Lower leg skin (tissue), 4 donors: ENCODE results near the gene MCF2L2. TPM values are rescaled to one million over a fixed set of nuclear protein-coding genes. Genes with fewer than 3 reads are reported as not detected.
"Not testable (repeated sequence)": the region's sequence is repeated elsewhere in the genome, so short reads cannot be mapped to it uniquely, and the experiment has no call there.

Experiments
- DNase-seq, 2 donors: peaks; one replicate each; pipeline ENCODE4 v3.0.0-alpha.2; 2019; ENCODE audit warnings: low spot score in 2 of 2
- H3K4me3 ChIP-seq: fragments of 200-600 bp; sonication (generic); 2 replicates; pipeline ENCODE4 v1.5.1; 2017; ENCODE audit warnings: mild to moderate bottlenecking, low read depth; ENCODE audit not compliant: poor library complexity, severe bottlenecking
- CTCF ChIP-seq, 3 donors: fragments of 450-650 bp; IDR thresholded peaks; one replicate each; pipeline ENCODE4 v1.5.1; 2016; ENCODE audit warnings: antibody characterized with exemption in 3 of 3, mild to moderate bottlenecking in 3 of 3, moderate library complexity in 2 of 3
- POLR2A ChIP-seq, 2 donors: fragments of 450-650 bp; IDR thresholded peaks; one replicate each; pipeline ENCODE4 v1.6.1; 2016 to 2017; ENCODE audit warnings: antibody characterized with exemption in 2 of 2, mild to moderate bottlenecking in 1 of 2, moderate library complexity in 1 of 2
- WGBS, 2 donors: methylation state at CpG; one replicate each; pipeline ENCODE4 v1.1.5; 2018; 5-methylcytosine and 5-hydroxymethylcytosine counted together
- intact Hi-C: fragments of 100-400 bp; cut with DNase I; formaldehyde crosslinking; loops from one replicate; pipeline ENCODE4 v1.15.0; 2023; ENCODE audit warnings: low total_unique reads
- total RNA-seq, 4 donors: library from RNA; depleted of rRNA; stranded (reverse); fragments of >200 nt; gene quantifications; one replicate each; pipeline ENCODE4 v1.1.0, GENCODE V29; 2016

The MCF2L2 gene
- total RNA-seq, 4 donors from 2014 or later = 0.88 to 1.3 (median 1.1) TPM; not detected in 1

- intact Hi-C loops = no loop called here
- TF ChIP-seq POLR2A (IDR thresholded peaks at IDR 0.05) (no peak), CTCF (IDR thresholded peaks at IDR 0.05) (no peak)
Measured at GRCh38 chr3:183447206-183448001, 19.0 kb upstream of the MCF2L2 start.

DNA sequence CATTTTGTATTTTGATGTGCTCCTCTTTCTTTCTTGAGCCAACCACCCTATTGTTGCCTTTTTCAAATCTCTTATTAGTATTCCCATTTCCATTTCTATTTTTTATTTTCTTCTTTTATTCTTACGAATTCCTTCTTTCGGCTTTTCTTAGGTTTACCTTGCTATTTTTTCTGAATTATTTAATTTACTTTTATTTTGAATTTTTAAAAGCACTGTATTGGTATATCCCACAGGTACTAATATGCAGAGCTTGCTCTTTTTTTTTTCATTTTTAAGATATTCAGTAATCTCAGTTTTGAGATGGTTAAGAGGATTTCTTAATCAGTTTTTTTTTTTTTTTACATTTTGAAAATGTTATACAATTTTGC, 18.4 kb upstream of the MCF2L2 start:
- intact Hi-C loops = no loop called here
- H3K4me3 ChIP-seq = peak overlapping the region; percentile 68
- no peak for TF ChIP-seq POLR2A (IDR thresholded peaks at IDR 0.05)
- TF ChIP-seq CTCF (IDR thresholded peaks at IDR 0.05) = no peak
- no peak for DNase-seq
- WGBS, 2 donors = 96 to 98% methylated on average over 2 of the region's 2 CpGs

More at GRCh38 chr3:183447206-183448001, 19.0 kb upstream of the MCF2L2 start:
- H3K4me3 ChIP-seq = peak overlapping the region; percentile 68
- peak; percentile 69 to 92 for DNase-seq
- 2% methylated on average over 53 to 54 of the region's 54 CpGs for WGBS, 2 donors

- intact Hi-C loops = no loop called here
- H3K4me3 ChIP-seq = no peak overlapping the region
- 85 to 94% methylated on average over 1 of the region's 1 CpG for WGBS, 2 donors
- TF ChIP-seq CTCF (IDR thresholded peaks at IDR 0.05) = no peak
- TF ChIP-seq POLR2A (IDR thresholded peaks at IDR 0.05) = no peak
- no peak for DNase-seq
Measured at GRCh38 chr3:183444748-183445147, 16.3 kb upstream of the MCF2L2 start.

DNA sequence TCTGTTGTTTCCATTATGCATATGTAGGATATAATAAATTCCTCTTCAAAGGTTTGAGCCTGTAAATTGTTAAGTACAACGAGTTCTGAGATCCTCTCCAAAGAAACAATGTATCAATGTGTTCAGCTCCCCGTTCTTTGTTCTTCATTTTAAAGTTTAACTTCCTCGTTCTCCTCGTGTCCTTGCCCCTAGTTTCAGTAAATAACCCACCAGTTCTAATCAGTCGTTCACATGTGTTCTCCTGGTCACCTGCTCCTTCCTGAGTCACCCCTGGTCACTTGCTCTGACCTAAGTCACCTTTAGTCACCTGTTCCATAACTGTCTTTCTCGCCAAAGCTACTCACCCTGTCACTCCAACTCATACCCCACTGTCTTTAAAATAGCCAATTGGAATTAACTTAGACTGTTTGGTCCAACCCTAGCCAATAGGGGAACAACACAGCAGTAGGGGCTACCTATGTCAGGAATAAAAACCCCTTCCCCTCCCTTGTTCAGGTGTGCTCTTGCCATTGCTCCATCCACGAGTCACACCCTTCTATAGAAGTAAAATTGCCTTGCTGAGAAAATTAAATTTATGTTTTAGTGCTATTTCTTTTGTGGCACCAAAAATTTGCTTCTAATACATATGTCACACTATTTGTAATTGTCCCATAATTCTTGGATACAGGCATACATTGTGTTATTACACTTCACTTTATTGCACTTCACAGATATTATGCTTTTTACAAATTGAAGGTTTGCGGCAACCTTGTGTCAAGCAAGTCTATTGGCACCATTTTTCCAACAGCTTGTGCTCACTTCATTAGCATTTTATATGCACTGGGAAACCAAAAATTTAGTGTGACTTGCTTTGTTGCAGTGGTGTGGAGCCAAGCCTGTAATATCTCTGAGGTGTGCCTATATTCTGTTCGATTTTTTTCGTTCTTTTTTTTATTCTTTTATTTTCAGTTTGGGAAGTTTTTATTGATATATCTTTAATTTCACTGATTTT, 15.3 kb upstream of the MCF2L2 start:
- DNase-seq = no peak
- TF ChIP-seq POLR2A (IDR thresholded peaks at IDR 0.05) (no peak), CTCF (IDR thresholded peaks at IDR 0.05) (no peak)
- 83 to 86% methylated on average over 10 of the region's 10 CpGs for WGBS, 2 donors
- intact Hi-C loops = no loop called here
- H3K4me3 ChIP-seq = no peak overlapping the region

DNA sequence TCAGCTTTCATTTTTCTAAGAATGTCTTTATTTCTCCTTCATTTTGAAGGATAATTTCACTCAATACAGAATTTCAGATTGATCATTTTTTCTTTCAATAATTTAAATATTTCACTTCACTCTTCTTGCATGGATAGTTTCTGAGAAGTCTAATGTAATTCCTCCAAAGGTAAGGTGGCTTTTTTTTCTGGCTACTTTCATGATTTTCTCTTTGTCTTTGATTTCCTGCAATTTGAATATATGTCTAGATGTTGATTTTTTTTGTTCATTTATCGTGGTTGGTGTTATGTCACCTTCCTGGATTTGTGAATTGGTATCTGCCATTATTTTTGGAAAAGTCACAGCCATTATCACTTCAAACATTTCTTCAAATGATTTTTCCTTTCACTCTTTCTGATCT, 14.6 kb upstream of the MCF2L2 start:
- no peak overlapping the region for H3K4me3 ChIP-seq
- WGBS, 2 donors = 80 to 83% methylated on average over 1 of the region's 1 CpG
- TF ChIP-seq CTCF (IDR thresholded peaks at IDR 0.05) = no peak
- TF ChIP-seq POLR2A (IDR thresholded peaks at IDR 0.05) = no peak
- intact Hi-C loops = no loop called here
- DNase-seq = no peak

DNA sequence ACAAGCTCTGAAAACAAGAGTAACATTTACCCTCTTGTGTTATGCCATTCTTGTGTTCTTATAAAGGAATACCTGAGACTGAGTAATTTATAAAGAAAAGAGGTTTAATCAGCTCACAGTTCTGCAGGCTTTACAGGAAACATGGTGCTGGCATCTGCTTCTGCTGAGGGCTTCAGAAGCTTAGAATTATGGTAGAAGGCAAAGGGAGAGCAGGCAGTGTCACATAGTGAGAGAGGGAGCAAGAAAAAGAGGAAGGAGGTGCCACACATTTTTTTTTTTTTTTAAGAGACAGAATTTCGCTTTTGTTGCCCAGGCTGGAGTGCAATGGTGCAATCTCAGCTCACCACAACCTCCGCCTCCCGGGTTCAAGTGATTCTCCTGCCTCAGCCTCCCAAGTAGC, 12.1 kb upstream of the MCF2L2 start:
- intact Hi-C loops, DNase-seq, H3K4me3 ChIP-seq: not testable (repeated sequence)
- 91 to 94% methylated on average over 3 of the region's 3 CpGs for WGBS, 2 donors
